Tibial artery (tissue), 4 donors: Measurements from ENCODE around the gene OR7G1.

Experiments used
- DNase-seq, 2 donors: peaks; one replicate each; pipeline ENCODE4 v3.0.0-alpha.2; 2019
- H3K27ac ChIP-seq, 2 donors: fragments of 200-600 bp; sonication (generic) in 1 of 2; 1 replicate in 1 of 2; 2 replicates in 1 of 2; pipeline ENCODE4 v1.5.1; 2018 to 2019; ENCODE audit warnings: mild to moderate bottlenecking in 1 of 2
- H3K27me3 ChIP-seq, 2 donors: fragments of 200-600 bp; sonication (generic) in 1 of 2; one replicate each; pipeline versions ENCODE4 v1.5.1 to v1.6.0; 2016 to 2019
- H3K36me3 ChIP-seq, 3 donors: fragments of 200-600 bp; sonication (generic) in 2 of 3; one replicate each; pipeline ENCODE4 v1.5.1; 2016 to 2019; ENCODE audit warnings: mild to moderate bottlenecking in 2 of 3
- H3K4me1 ChIP-seq, 4 donors: fragments of 200-600 bp; sonication (generic) in 2 of 4; 1 replicate in 3 of 4; 2 replicates in 1 of 4; pipeline ENCODE4 v1.5.1; 2016 to 2019
- H3K4me3 ChIP-seq, 2 donors: fragments of 200-600 bp; sonication (generic) in 1 of 2; 1 replicate in 1 of 2; 2 replicates in 1 of 2; pipeline ENCODE4 v1.5.1; 2018 to 2019; ENCODE audit warnings: mild to moderate bottlenecking in 2 of 2
- H3K9me3 ChIP-seq, 3 donors: fragments of 200-600 bp; sonication (generic) in 1 of 3; one replicate each; pipeline ENCODE4 v1.5.1; 2016 to 2019
- CTCF ChIP-seq, 2 experiments: fragments of 200-600 bp in 1 of 2; fragments of 450-650 bp in 1 of 2; IDR thresholded peaks; one replicate each; pipeline ENCODE4 v1.5.1; 2017 to 2019; ENCODE audit warnings: antibody characterized with exemption in 2 of 2, mild to moderate bottlenecking in 1 of 2, moderate library complexity in 1 of 2
- intact Hi-C: fragments of 100-400 bp; cut with DNase I; formaldehyde crosslinking; loops from one replicate; pipeline ENCODE4 v1.15.0; 2023; ENCODE audit warnings: low total_unique reads

The OR7G1 gene

GRCh38 chr19:9115307-9115813 is at the start of gene OR7G1:
TSS of gene OR7G1 (minus strand) at chr19:9115763. CDS start at chr19:9115763, 0 bp downstream.
- no peaks in the 10 kb centered on the region for H3K36me3 ChIP-seq
- H3K27ac ChIP-seq: no peak within 1 kb of the TSS
- TF ChIP-seq CTCF (IDR thresholded peaks at IDR 0.05): no peak
- H3K4me3 ChIP-seq: no peak within 1 kb of the TSS
- DNase-seq: no peak
- no peaks in the 10 kb centered on the region for H3K27me3 ChIP-seq
- H3K9me3 ChIP-seq: no peaks in the 10 kb centered on the region
- H3K4me1 ChIP-seq: no peaks in the 10 kb centered on the region
- intact Hi-C loops: no loop called here

GRCh38 chr19:9165261-9165660 is 49.7 kb upstream of the OR7G1 start:
- intact Hi-C loops: no loop called here

GRCh38 chr19:9161427-9161826 is 45.9 kb upstream of the OR7G1 start:
- Histone ChIP-seq H3K36me3 (peaks cover 95 to 100% (median 99%) of the 10 kb centered on the region in 3 donors), H3K9me3 (peaks cover 0 to 33% (median 15%) of the 10 kb centered on the region in 3 donors), H3K4me1 (no peaks in the 10 kb centered on the region), H3K27me3 (no peaks in the 10 kb centered on the region), H3K4me3 (no peak overlapping the region), H3K27ac (no peak overlapping the region)
- DNase-seq: no peak
- no peak for TF ChIP-seq CTCF (IDR thresholded peaks at IDR 0.05)
- intact Hi-C loops: loop anchor here (5.0 kb wide), 1 partner anchor 159 kb away; no protein-coding TSS in a partner anchor

More at GRCh38 chr19:9165261-9165660, 49.7 kb upstream of the OR7G1 start:
- Histone ChIP-seq H3K4me1 (no peaks in the 10 kb centered on the region), H3K27ac (no peak overlapping the region), H3K27me3 (no peaks in the 10 kb centered on the region), H3K4me3 (no peak overlapping the region), H3K36me3 (peaks cover 67 to 79% (median 75%) of the 10 kb centered on the region in 3 donors), H3K9me3 (peaks cover 0 to 26% (median 14%) of the 10 kb centered on the region in 3 donors)
- no peak for DNase-seq
- no peak for TF ChIP-seq CTCF (IDR thresholded peaks at IDR 0.05)

- Histone ChIP-seq H3K27ac (no peak overlapping the region), H3K4me1 (no peaks in the 10 kb centered on the region), H3K27me3 (no peaks in the 10 kb centered on the region), H3K4me3 (no peak overlapping the region), H3K36me3 (peaks cover 95 to 99% (median 97%) of the 10 kb centered on the region in 3 donors), H3K9me3 (peaks cover 0 to 47% (median 18%) of the 10 kb centered on the region in 3 donors)
- intact Hi-C loops: loop anchor here (5.0 kb wide), 1 partner anchor 158 kb away; no protein-coding TSS in a partner anchor
- DNase-seq: no peak
- no peak for TF ChIP-seq CTCF (IDR thresholded peaks at IDR 0.05)
Observed at GRCh38 chr19:9159891-9160290, 44.3 kb upstream of the OR7G1 start.

GRCh38 chr19:9156304-9156703 is 40.7 kb upstream of the OR7G1 start:
- H3K4me3 ChIP-seq: no peak overlapping the region
- H3K4me1 ChIP-seq: no peaks in the 10 kb centered on the region
- H3K9me3 ChIP-seq: peaks cover 0 to 50% (median 17%) of the 10 kb centered on the region in 3 donors
- intact Hi-C loops: no loop called here
- H3K36me3 ChIP-seq: peaks cover 80 to 85% (median 83%) of the 10 kb centered on the region in 3 donors
- no peak for DNase-seq
- no peak overlapping the region for H3K27ac ChIP-seq
- no peak for TF ChIP-seq CTCF (IDR thresholded peaks at IDR 0.05)
- no peaks in the 10 kb centered on the region for H3K27me3 ChIP-seq
